Endothelial cell (in vitro differentiated cells): ENCODE data around the gene SLC38A10. TPM values are rescaled to one million over a fixed set of nuclear protein-coding genes. Genes with fewer than 3 reads are reported as not detected.

Source experiments
- DNase-seq: peaks from one replicate; pipeline ENCODE4 v3.0.0; 2021; ENCODE audit warnings: low spot score
- H3K27ac Mint-ChIP-seq: one replicate; pipeline ENCODE4 v1.8.0; 2021; ENCODE audit warnings: mixed read lengths, inconsistent platforms; ENCODE audit not compliant: unreplicated experiment
- H3K27me3 Mint-ChIP-seq: one replicate; pipeline ENCODE4 v1.8.0; 2021; ENCODE audit warnings: mild to moderate bottlenecking, moderate library complexity, mixed read lengths, inconsistent platforms; ENCODE audit not compliant: unreplicated experiment
- H3K36me3 Mint-ChIP-seq: one replicate; pipeline ENCODE4 v1.8.0; 2021; ENCODE audit warnings: mild to moderate bottlenecking, low read depth, mixed read lengths, inconsistent platforms; ENCODE audit not compliant: unreplicated experiment
- H3K4me1 Mint-ChIP-seq: one replicate; pipeline ENCODE4 v1.8.0; 2021; ENCODE audit warnings: mild to moderate bottlenecking, mixed read lengths, inconsistent platforms; ENCODE audit not compliant: unreplicated experiment
- H3K4me3 Mint-ChIP-seq: one replicate; pipeline ENCODE4 v1.8.0; 2021; ENCODE audit warnings: mild to moderate bottlenecking, mixed read lengths, inconsistent platforms; ENCODE audit not compliant: unreplicated experiment
- H3K9me3 Mint-ChIP-seq: one replicate; pipeline ENCODE4 v1.8.0; 2021; ENCODE audit warnings: mixed read lengths, inconsistent platforms; ENCODE audit not compliant: unreplicated experiment
- CTCF ChIP-seq: fragments of 200-600 bp; sonication (generic); IDR thresholded peaks from one replicate; pipeline ENCODE4 v1.5.0; 2021; ENCODE audit warnings: antibody characterized with exemption; ENCODE audit not compliant: unreplicated experiment
- total RNA-seq: library from RNA; stranded (reverse); fragmentation: NEBNext Ultra II Directional; extraction: Animal tissue kit (Norgen Biotek cat#: 25700); gene quantifications from one replicate; pipeline ENCODE4 v1.2.1, GENCODE V29; 2021; ENCODE audit not compliant: unreplicated experiment

The SLC38A10 gene
- total RNA-seq, 1 donor from 2014 or later = 57.2 TPM

DNA sequence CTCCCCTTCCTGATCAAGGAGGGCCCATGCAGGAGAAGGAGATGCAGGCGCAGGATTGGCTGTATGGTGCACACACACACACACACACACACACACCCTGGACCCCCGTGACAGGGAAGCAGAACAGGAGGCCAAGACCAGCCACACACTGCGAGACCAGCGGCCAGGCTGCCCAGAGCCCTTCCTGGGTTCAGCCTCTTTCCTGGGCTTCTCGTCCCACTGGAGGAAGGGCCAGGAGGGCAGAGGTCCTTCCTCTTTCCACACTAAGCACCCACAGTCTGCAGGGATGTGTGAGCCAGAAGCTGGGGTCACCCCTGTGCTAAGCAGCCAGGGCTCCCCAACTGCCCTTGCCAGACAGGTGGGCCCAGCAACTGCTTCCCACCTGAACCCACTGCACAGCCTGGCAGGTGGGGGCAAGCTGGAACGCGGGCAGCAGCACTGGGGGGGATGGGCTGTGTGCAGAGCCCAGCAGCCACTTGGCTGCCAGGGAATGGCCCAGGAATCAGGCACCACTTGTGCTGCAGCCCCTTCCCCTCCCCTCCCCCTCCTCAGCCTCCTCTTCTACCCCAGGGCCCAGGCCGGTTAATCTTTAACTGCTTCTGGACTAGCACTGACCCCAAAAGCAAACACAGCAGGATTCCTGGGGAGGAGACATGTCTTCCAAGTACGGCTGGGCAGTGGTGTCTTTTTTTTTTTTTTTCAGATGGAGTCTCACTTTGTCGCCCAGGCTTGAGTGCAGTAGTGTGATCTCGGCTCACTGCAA, 44.6 kb upstream of the SLC38A10 start:
- Mint-ChIP-seq H3K27ac (no peak overlapping the region), H3K27me3 (peaks cover 22% of the 10 kb centered on the region), H3K4me3 (peak overlapping the region; percentile 56), H3K36me3 (peaks cover 16% of the 10 kb centered on the region), H3K9me3 (no peaks in the 10 kb centered on the region), H3K4me1 (peaks cover 19% of the 10 kb centered on the region)
- no peak for TF ChIP-seq CTCF
- DNase-seq = no peak

DNA sequence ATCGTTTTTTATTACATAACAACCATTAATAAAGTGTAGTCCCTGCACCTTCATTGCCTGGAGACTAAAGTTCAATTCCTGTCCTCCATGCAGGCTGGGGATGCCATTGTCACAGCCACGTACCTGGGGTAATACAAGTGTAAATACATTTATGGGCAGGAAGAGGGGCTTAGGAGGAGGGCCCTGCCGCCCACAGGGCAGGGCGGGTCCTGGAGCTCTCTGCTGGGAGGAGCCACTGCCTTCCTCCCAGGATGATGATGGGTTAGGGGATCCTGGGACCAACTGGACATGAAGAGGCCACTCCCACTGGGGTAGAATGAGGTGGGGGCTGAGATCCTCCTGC, 44.1 kb upstream of the SLC38A10 start:
- peaks cover 12% of the 10 kb centered on the region for H3K36me3 Mint-ChIP-seq
- H3K9me3 Mint-ChIP-seq = no peaks in the 10 kb centered on the region
- H3K27me3 Mint-ChIP-seq = peaks cover 16% of the 10 kb centered on the region
- no peak overlapping the region for H3K27ac Mint-ChIP-seq
- no peak for TF ChIP-seq CTCF
- peaks cover 14% of the 10 kb centered on the region for H3K4me1 Mint-ChIP-seq
- H3K4me3 Mint-ChIP-seq = peak overlapping the region; percentile 56
- no peak for DNase-seq

- H3K36me3 Mint-ChIP-seq = peaks cover 5% of the 10 kb centered on the region
- no peak for TF ChIP-seq CTCF
- H3K9me3 Mint-ChIP-seq = no peaks in the 10 kb centered on the region
- peaks cover 12% of the 10 kb centered on the region for H3K27me3 Mint-ChIP-seq
- H3K4me3 Mint-ChIP-seq = peak overlapping the region; percentile 69
- no peak for DNase-seq
- H3K4me1 Mint-ChIP-seq = peaks cover 13% of the 10 kb centered on the region
- H3K27ac Mint-ChIP-seq = no peak overlapping the region
Observed at GRCh38 chr17:81338274-81339190, 43.4 kb upstream of the SLC38A10 start.

- Mint-ChIP-seq H3K27me3 (peaks cover 10% of the 10 kb centered on the region), H3K36me3 (peaks cover 4% of the 10 kb centered on the region), H3K4me3 (no peak overlapping the region), H3K27ac (no peak overlapping the region), H3K4me1 (peaks cover 13% of the 10 kb centered on the region), H3K9me3 (no peaks in the 10 kb centered on the region)
- DNase-seq = no peak
- TF ChIP-seq CTCF = no peak
Observed at GRCh38 chr17:81337476-81337879, 42.4 kb upstream of the SLC38A10 start.

DNA sequence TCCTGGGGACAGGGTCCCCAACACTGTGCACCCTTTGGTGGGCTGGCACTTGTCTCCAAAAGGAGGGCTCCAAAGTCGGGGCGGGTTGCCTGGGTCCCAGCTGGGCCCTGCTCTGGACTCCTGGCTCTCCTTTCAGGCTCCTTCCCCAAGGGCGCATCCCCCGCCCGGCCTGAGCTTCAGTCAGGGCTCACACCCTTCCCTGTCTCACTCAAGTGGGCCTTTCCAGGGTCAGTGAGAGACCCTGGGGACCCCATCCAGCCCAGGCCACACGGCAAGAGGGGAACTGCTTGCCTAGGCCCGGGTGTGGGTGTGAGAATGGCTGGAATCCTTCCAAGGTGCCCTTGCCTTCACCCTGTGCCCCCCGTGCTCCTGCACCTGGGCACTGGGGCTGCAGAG, 41.8 kb upstream of the SLC38A10 start:
- H3K4me1 Mint-ChIP-seq = peaks cover 9% of the 10 kb centered on the region
- no peak for DNase-seq
- no peak for TF ChIP-seq CTCF
- H3K4me3 Mint-ChIP-seq = no peak overlapping the region
- H3K27me3 Mint-ChIP-seq = peaks cover 6% of the 10 kb centered on the region
- H3K36me3 Mint-ChIP-seq = no peaks in the 10 kb centered on the region
- no peak overlapping the region for H3K27ac Mint-ChIP-seq
- no peaks in the 10 kb centered on the region for H3K9me3 Mint-ChIP-seq
